ENCODE results near the gene SCYGR4.
"Not testable (repeated sequence)": the region's sequence is repeated elsewhere in the genome, so short reads cannot be mapped to it uniquely, and the experiment has no call there.

Gene SCYGR4

GRCh38 chr2:227617316-227618230, at the start of gene SCYGR4:
Gene SCYGR4, plus strand, starts transcription at chr2:227617498. Its CDS starts 0 bp downstream, at chr2:227617498.
- no peak for DNase-seq

DNA sequence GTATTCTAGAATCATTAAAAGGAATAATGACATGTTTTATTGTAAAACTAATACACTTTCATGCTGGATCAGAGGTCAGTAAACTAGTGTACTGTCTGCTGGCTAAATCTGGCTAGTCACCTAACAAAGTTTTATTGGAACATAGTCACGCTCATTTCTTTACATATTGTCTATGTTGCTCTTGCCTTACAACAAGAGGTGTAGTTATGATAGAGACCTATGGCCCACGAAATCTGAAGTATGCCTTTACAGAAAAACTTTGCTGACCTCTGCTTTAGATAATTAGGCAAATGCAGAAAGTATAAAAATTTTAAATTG, 48.5 kb upstream of the SCYGR4 start:
- DNase-seq = no peak

DNA sequence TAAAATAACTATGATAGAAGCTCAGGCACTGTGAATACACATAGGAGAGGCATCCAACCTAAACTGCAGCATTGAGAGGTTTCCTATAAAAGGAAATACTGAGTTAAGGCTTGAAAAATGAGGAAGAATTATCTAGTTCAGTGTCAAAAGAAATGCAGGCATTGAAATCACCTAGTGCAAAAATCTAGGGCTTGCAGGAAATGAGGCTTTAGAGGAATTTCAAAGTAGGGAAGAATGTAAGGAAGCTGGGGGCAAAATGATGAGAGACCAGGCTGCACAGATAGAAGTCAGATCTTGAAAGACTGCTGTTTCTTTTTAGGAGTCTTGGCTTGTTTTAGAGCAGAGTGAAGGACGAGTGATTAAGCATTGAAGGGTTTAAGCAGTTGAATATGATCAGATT, 46.7 kb upstream of the SCYGR4 start:
- DNase-seq = no peak

GRCh38 chr2:227576110-227576509, 41.2 kb upstream of the SCYGR4 start:
- DNase-seq = no peak

- no peak for DNase-seq
These were observed 40.5 kb upstream of the SCYGR4 start for GRCh38 chr2:227576812-227577211.

- no peak for DNase-seq
These were observed 39.7 kb upstream of the SCYGR4 start for GRCh38 chr2:227577555-227577954.

- DNase-seq = no peak
These were observed 38.7 kb upstream of the SCYGR4 start for GRCh38 chr2:227578642-227579041.

- DNase-seq = no peak
These were observed 37.5 kb upstream of the SCYGR4 start for GRCh38 chr2:227579791-227580190.

GRCh38 chr2:227582369-227582768, 34.9 kb upstream of the SCYGR4 start:
- DNase-seq = no peak

DNA sequence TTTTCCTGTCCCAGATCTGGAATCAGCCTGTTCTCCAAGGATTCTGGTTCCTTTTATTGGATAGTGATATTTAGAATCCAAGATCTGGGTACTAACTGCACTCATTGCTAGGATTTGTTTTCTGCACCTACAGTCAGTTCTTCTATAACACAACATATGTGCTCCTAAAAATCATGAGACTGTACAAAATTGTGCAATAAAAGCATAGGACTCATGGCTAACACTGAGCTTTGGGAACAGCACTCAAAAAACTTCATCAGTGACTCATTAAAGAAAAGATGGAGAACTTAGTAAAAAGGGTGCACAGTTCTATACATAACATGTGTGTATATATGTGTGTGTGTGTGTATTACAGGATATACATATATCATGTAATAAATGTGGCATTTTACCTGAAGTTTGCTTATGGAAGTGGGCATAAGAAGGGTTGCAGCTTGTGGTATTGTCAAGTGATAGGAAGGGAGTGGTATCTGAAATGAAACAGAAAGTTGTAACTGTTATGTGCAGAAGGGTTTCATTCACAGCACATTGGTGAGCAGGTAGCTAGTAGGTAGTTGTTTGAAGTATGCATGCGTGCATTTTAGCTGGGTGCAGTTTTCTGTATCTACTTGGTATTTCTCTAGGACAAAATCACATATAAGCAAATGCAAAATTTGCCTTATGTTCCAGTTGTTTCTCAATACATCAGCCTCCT, 24.5 kb upstream of the SCYGR4 start:
- no peak for DNase-seq

DNA sequence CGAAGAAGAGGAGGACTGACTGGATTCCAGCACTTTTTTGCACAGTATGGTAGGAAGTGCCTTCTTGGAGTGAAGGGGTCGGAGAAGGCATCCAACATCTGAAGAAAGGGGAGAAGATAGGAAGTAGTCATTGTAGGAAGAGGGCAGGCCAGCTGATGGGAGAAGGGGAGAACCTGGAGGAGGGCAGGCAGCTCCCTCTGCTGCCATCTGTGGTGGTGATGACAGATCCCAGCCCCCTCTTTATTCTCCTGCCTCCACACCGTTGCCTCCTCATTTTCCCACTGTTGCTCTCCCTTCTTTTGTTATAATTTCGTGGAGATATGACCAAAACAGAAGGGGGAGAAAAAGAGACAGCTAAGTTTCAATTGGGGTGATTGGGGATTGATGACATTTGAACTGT, 21.5 kb upstream of the SCYGR4 start:
- DNase-seq = no peak

DNA sequence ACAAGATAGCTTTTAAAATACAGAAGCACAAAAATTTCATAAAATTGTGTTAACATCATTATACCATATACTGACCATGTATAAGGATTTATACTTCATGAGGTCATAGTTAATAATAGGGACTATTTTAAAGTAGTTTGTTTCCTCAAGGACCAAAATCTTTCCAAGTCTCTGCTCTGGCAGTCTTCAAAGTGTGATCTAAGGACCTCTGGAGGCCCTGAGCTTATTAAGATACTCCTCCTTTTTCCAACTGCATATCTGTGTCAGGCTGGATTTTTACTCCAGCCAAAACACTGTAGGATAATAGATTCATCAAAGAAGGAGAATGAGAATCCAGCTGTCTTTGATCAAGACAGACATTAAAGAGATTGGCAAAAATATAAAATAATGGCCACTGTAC, 20.3 kb upstream of the SCYGR4 start:
- no peak for DNase-seq

GRCh38 chr2:227597998-227598397, 19.3 kb upstream of the SCYGR4 start:
- no peak for DNase-seq

DNA sequence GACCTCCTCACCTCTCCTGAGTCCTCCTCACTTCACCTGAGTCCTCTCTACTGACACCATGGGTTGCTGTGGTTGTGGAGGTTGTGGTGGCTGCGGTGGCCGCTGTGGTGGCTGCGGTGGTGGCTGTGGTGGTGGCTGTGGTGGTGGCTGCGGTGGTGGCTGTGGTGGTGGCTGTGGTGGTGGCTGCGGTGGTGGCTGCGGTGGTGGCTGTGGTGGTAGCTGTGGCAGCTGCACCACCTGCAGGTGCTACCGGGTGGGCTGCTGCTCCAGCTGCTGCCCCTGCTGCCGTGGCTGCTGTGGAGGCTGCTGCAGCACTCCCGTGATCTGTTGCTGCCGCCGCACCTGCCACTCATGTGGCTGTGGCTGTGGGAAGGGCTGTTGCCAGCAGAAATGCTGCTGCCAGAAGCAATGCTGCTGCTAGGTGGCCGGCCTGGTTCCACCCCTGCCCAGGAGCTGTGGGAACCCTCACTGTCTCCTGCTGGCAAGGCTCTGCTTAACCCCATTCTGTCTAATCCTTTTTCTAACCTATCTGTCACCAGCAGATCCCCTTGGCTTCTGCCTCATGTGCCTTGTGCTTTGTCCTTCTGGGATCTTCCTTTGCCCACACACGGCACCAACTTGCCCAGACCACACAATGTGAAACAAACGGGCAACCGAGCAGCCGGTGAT, 18.3 kb upstream of the SCYGR4 start, which contains the start of gene SCYGR2:
SCYGR2 (plus strand) TSS at position 59 of the 669 bp plus-strand sequence; CDS start at position 59, 0 bp downstream.
- DNase-seq = not testable (repeated sequence)

- no peak for DNase-seq
These were observed 14.9 kb upstream of the SCYGR4 start for GRCh38 chr2:227602358-227602757.

GRCh38 chr2:227606476-227606875, 10.8 kb upstream of the SCYGR4 start:
- DNase-seq = no peak

DNA sequence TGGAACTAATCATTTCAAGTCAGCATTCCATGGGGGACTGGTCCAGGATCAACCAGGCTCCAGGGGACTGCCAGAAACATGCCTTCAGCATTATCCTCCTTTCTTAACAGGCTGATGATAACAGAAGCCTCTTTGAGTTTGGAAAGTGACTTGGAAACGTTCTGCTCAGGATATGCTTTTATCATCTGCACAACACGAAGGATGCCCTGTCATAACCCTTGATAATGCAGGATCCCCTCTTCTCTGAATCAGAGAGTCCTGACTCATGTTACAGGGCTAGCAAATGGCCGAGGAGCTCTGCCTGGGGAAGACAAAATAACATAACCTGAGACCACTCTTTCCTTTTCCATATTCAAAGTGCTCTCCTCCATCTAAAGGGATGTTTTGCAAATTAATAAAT, 9.4 kb upstream of the SCYGR4 start:
- DNase-seq = no peak

- DNase-seq = peak; percentile 45
These were observed 8.5 kb upstream of the SCYGR4 start for GRCh38 chr2:227608561-227609338.

GRCh38 chr2:227610123-227610522, 7.2 kb upstream of the SCYGR4 start:
- DNase-seq = no peak

DNA sequence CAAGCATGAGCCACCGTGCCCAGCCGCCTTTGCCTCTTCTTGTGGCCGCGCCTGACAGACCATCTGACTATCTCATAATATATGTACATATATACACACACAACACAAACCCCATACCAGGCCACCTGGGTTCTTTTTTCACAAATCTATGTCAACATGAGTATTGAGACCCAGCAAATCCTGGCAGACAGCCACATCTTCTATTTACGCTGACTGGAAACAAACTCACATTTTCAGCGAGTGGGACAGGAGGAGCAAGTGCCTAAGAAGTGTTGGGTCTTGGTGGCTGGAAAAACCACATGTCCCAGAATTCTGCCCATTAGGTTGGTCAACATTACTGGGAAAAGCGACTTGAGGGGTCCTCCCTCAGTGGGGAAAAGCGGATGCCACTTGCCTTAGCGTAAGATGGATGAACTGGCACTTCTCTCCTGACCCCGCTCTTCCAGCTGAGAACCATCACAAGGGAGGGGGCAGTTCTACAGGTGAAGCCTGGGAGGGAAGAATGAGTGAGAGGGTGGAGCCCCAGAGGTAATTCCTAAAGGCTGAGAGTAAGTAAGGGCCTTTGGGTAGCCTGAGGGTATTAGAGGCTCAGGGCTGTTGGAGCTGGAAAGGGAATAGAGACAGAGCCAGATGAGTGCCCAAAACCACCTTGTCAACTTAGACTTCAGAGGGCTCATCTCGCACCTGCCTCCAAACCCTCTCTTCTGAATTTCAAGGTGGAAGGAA, 4.6 kb upstream of the SCYGR4 start:
- DNase-seq = no peak

DNA sequence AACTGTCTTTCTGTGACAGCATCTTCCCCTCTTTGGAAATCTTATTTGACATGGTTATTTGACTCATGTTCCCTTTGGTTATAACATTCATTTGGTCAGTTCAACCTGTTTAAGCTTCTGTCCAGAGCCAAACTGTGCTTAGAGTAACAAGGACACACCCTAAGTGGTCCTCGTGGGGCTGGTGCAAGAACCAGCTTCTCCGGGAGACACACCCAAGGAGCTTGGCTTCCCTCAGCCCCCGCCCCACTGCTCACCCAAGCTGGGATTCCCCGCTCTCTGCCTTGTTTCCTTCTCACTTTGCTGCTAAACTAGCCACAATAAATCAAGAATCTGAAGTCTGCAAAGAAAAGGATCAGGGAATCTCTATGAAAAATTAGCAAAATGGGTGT, 4.0 kb upstream of the SCYGR4 start:
- no peak for DNase-seq

GRCh38 chr2:227614246-227614645, 3.1 kb upstream of the SCYGR4 start:
- no peak for DNase-seq
